Progenitor cell of endocrine pancreas (in vitro differentiated cells): Measurements from ENCODE around the gene KAT6B. TPM values are rescaled to one million over a fixed set of nuclear protein-coding genes. Genes with fewer than 3 reads are reported as not detected.

Experiments used
- DNase-seq: peaks from one replicate; pipeline ENCODE4 v3.0.0; 2021; ENCODE audit warnings: low spot score; ENCODE audit not compliant: unreplicated experiment
- H3K27ac Mint-ChIP-seq: 2 replicates; pipeline ENCODE4 v1.8.0; 2021; ENCODE audit warnings: mild to moderate bottlenecking, moderate library complexity, mixed read lengths
- H3K27me3 Mint-ChIP-seq: 2 replicates; pipeline ENCODE4 v1.8.0; 2021; ENCODE audit warnings: mixed read lengths
- H3K36me3 Mint-ChIP-seq: 2 replicates; pipeline ENCODE4 v1.8.0; 2022; ENCODE audit warnings: mixed read lengths; ENCODE audit not compliant: insufficient read depth
- H3K4me1 Mint-ChIP-seq: 2 replicates; pipeline ENCODE4 v1.8.0; 2021; ENCODE audit warnings: low read depth, mixed read lengths
- H3K4me3 Mint-ChIP-seq: 2 replicates; pipeline ENCODE4 v1.8.0; 2021; ENCODE audit warnings: low read depth, mild to moderate bottlenecking, moderate library complexity, mixed read lengths
- H3K9me3 Mint-ChIP-seq: 2 replicates; pipeline ENCODE4 v1.8.0; 2021; ENCODE audit warnings: low read depth, mixed read lengths
- total RNA-seq: library from RNA; stranded (reverse); gene quantifications from 2 replicates; pipeline ENCODE4 v1.2.1, GENCODE V29; 2021
- TF ChIP-seq, protein P1 (sequence below): fragments of 200-600 bp; sonication (generic); IDR thresholded peaks from one replicate; pipeline ENCODE4 v1.5.0; 2021; ENCODE audit warnings: antibody characterized with exemption, mild to moderate bottlenecking; ENCODE audit not compliant: unreplicated experiment

Gene KAT6B
- total RNA-seq, 1 donor from 2014 or later: 75.4 TPM

DNA sequence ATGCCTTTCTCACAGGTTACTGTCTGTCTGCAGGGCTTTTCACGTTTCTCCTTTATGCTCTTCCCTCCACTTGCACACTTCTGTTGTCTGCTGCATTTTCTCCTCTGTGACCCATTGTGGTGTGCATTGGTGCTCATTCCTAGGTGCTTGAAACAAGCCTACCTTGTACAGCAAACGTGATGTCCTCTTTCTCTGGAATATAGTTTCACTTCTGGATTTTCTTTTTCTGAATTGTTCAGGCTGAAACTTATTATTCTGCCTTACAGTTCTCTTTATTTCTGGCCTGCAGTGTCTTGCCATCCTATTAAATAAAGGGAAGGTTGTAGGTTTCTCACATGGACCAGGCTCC lies 156.2 kb downstream of the KAT6B start:
- no peaks in the 10 kb centered on the region for H3K9me3 Mint-ChIP-seq
- TF ChIP-seq, protein P1, sequence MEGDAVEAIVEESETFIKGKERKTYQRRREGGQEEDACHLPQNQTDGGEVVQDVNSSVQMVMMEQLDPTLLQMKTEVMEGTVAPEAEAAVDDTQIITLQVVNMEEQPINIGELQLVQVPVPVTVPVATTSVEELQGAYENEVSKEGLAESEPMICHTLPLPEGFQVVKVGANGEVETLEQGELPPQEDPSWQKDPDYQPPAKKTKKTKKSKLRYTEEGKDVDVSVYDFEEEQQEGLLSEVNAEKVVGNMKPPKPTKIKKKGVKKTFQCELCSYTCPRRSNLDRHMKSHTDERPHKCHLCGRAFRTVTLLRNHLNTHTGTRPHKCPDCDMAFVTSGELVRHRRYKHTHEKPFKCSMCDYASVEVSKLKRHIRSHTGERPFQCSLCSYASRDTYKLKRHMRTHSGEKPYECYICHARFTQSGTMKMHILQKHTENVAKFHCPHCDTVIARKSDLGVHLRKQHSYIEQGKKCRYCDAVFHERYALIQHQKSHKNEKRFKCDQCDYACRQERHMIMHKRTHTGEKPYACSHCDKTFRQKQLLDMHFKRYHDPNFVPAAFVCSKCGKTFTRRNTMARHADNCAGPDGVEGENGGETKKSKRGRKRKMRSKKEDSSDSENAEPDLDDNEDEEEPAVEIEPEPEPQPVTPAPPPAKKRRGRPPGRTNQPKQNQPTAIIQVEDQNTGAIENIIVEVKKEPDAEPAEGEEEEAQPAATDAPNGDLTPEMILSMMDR: no peak
- no peak for DNase-seq
- no peaks in the 10 kb centered on the region for H3K27me3 Mint-ChIP-seq
- H3K4me1 Mint-ChIP-seq: no peaks in the 10 kb centered on the region
- H3K4me3 Mint-ChIP-seq: no peak overlapping the region
- no peak overlapping the region for H3K27ac Mint-ChIP-seq
- peaks cover 22% of the 10 kb centered on the region for H3K36me3 Mint-ChIP-seq

DNA sequence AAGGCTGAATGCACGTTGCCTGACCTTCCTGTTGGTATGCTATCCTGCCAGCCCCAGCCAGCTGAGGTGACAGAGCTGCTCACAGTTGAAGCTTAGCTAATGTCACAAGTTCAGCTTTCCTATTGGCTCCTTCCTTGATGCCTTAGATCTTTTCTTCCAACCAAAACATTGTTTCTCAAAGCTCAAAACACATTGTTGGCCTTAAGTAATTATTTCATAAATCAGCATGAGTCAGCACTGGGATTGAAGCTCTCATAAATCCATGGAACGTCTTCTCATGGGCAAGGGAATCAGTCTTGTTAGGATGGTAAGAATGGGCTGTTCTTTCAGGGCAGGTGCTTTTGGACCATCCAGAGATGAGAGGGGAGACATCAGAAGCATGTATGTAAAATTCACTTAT lies 157.0 kb downstream of the KAT6B start:
- H3K9me3 Mint-ChIP-seq: no peaks in the 10 kb centered on the region
- H3K27ac Mint-ChIP-seq: no peak overlapping the region
- H3K36me3 Mint-ChIP-seq: peaks cover 22% of the 10 kb centered on the region
- H3K27me3 Mint-ChIP-seq: no peaks in the 10 kb centered on the region
- TF ChIP-seq, protein P1: no peak
- no peaks in the 10 kb centered on the region for H3K4me1 Mint-ChIP-seq
- no peak for DNase-seq
- no peak overlapping the region for H3K4me3 Mint-ChIP-seq

DNA sequence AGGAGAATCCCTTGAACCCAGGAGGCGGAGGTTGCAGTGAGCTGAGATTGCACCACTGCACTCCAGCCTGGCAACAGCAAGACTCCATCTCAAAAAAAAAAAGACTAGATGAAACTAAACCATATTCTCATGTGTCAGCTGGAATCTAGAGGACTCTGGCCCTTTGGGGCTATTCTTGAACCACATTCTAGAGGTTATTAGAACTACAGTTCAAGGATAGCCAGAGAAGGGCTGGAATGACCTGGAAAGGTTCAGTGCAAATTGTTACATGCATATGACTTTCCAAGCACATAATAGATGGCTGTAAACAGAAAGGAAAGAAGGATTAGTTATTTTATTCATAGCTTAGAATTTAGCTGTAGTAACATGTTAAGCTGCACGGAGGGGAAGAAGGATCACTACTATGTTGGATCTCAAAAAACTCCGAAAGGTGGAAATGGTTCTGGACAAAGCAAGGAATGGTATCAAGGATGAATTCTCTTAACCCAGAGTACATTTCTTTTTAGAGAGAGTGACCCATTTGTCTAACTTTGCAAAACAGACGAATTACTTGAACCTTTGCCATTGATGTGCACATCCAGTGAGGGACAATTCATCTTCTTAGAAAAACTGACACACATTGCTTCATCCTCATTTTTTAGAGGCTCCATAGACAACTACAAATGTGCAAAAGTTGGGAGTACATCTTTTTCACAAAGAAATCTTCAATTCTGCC lies 161.1 kb downstream of the KAT6B start:
- TF ChIP-seq, protein P1: no peak
- Mint-ChIP-seq H3K4me3 (no peak overlapping the region), H3K9me3 (no peaks in the 10 kb centered on the region), H3K27me3 (no peaks in the 10 kb centered on the region), H3K27ac (no peak overlapping the region), H3K36me3 (peaks cover 17% of the 10 kb centered on the region), H3K4me1 (peaks cover 8% of the 10 kb centered on the region)
- no peak for DNase-seq

DNA sequence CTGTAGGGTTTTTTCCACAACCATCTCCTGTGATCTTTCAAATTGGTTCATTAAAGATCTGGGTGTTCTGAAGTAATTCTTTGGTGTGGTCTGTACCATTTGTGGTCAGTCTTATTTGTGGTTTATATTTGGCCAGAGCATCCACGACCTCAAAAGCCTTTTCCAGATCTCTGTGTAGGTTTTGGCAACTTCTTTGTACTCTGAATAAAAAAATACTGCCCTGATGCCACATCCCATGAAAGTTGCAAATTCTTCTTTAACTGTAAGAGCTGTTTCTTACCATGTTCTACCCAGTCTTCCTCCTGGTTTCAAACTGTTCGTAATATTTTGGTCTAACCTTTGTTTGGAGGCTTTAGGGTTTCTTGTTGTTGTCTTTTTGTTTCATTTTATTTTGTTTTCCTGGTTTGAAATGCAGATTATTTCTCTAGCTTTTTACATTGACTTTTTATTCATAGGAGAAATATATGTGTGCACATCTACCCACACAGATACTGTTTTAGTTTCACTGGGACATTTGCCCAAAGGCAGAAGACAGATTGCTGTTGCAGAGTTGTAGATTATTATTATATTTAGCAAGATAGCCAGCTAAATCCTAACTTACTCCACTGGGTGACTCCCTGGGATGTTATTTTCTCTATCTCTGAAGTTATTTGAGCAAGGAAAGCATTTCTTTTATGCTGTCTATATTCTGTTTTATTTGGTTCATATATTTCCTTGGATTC lies 161.8 kb downstream of the KAT6B start:
- Mint-ChIP-seq H3K27me3 (no peaks in the 10 kb centered on the region), H3K4me3 (no peak overlapping the region), H3K9me3 (no peaks in the 10 kb centered on the region), H3K27ac (no peak overlapping the region), H3K36me3 (peaks cover 20% of the 10 kb centered on the region), H3K4me1 (peaks cover 8% of the 10 kb centered on the region)
- TF ChIP-seq, protein P1: no peak
- no peak for DNase-seq

DNA sequence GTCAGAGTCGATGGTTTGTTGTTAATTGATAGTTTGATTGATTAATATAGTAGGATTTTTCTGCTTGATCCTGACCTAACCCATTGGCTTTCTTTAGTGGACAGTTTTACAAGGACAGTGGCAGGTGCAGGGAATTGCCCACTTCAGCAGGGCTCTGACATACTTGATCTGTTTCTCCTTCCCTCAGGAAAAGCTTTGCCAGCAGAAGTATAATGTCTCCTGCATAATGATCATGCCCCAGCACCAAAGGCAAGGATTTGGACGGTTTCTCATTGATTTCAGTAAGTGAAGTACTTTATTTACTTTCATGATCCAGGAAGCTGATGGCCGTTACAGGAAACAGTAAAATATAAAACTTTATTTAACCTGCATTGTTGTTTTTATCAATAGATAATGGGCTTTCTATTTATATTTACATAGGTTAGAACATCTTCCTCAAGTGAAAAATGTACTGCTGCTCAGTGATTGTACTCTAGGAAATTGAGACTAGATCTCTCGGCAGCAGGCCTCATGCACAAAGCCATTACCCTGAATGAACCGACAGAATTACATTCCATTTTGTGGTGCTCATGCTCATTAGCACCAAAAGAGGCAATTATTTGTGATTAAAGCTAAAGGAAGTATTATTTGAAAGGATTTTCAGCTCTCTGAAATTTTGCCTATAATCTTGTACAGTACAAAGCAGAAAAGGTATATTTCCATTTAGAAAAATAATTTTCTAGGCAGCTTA lies 162.6 kb downstream of the KAT6B start:
- no peak for DNase-seq

More for the DNA sequence above, 162.6 kb downstream of the KAT6B start:
- Mint-ChIP-seq H3K4me1 (peaks cover 8% of the 10 kb centered on the region), H3K9me3 (no peaks in the 10 kb centered on the region), H3K27me3 (no peaks in the 10 kb centered on the region), H3K4me3 (no peak overlapping the region), H3K27ac (peak overlapping the region; percentile 25), H3K36me3 (peaks cover 21% of the 10 kb centered on the region)
- TF ChIP-seq, protein P1: no peak
